ENCODE results near the gene UGDH.
A peak's percentile ranks its signal among the peaks of the same experiment; 100 is the strongest.

UGDH gene

GRCh38 chr4:39530682-39531081, 3.4 kb upstream of the UGDH start:
- no peaks in the 10 kb centered on the region for H3K4me1 ChIP-seq (ENCODE audit: control insufficient read depth, insufficient read depth, low read length)
- ChIA-PET CTCF (no interaction called here), POLR2A (no interaction called here)
- no peak overlapping the region for H3K27ac ChIP-seq (ENCODE audit: extremely low read depth, low read depth, low read length)
- no peaks in the 10 kb centered on the region for H3K9me3 ChIP-seq (ENCODE audit: control insufficient read depth, insufficient read depth, low read depth, low read length)
- TF ChIP-seq ZEB2 (tag by site-specific recombination; IDR thresholded peaks at IDR 0.05) (no peak), ZNF585B (tag by site-specific recombination; IDR thresholded peaks at IDR 0.05) (peak; percentile 89), ZNF558 (tag by site-specific recombination; IDR thresholded peaks at IDR 0.05) (no peak), SETDB1 (IDR thresholded peaks at IDR 0.05; ENCODE audit: insufficient read length, low read length) (peak; percentile 56)
- no peak overlapping the region for H3K4me3 ChIP-seq (ENCODE audit: low read depth, low read length)
- H3K36me3 ChIP-seq (ENCODE audit: control insufficient read depth in 2 of 2, insufficient read depth in 1 of 2, low read length in 2 of 2): peaks cover 0 to 17% of the 10 kb centered on the region in 2 experiments; a peak in 1 of 3 replicates

DNA sequence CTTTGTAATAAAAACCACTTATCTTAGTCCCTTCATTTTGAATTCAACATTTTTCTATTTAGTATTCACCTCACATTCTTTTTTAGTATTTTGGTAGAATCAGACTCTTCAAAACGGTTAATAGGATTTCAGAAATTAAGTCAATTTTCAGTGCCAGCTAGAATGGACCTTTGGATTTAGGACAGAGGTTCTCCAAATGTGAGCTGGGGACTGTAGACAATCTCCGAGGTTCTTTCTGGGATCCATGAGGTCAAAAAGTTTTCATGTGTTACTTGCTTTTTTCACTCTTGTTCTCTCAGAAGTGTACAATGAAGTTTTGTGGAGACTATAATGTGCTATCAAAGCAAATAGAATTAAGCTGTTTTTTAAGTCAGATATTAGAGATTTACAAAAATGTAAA, 2.3 kb upstream of the UGDH start:
- no peaks in the 10 kb centered on the region for H3K9me3 ChIP-seq (ENCODE audit: control insufficient read depth, insufficient read depth, low read depth, low read length)
- H3K4me1 ChIP-seq (ENCODE audit: control insufficient read depth, insufficient read depth, low read length): no peaks in the 10 kb centered on the region
- ChIA-PET POLR2A (no interaction called here), CTCF (no interaction called here)
- H3K36me3 ChIP-seq (ENCODE audit: control insufficient read depth in 2 of 2, insufficient read depth in 1 of 2, low read length in 2 of 2): peaks cover 0 to 14% of the 10 kb centered on the region in 2 experiments; a peak in 1 of 3 replicates
- TF ChIP-seq ZNF843 (tag by site-specific recombination; IDR thresholded peaks at IDR 0.05) (no peak), ZNF76 (tag by site-specific recombination; IDR thresholded peaks at IDR 0.05; ENCODE audit: borderline replicate concordance, low read depth) (no peak), ZNF114 (tag by site-specific recombination; IDR thresholded peaks at IDR 0.05) (no peak), MEIS1 (CRISPR knock-in tag; IDR thresholded peaks at IDR 0.05; ENCODE audit: borderline replicate concordance) (no peak), ZNF248 (tag by site-specific recombination; IDR thresholded peaks at IDR 0.05) (no peak), ZFP3 (tag by site-specific recombination; IDR thresholded peaks at IDR 0.05; ENCODE audit: low read depth) (no peak), SCRT1 (tag by site-specific recombination; IDR thresholded peaks at IDR 0.05; ENCODE audit: borderline replicate concordance) (no peak), ZNF529 (tag by site-specific recombination; IDR thresholded peaks at IDR 0.05; ENCODE audit: insufficient replicate concordance) (no peak), KLF10 (tag by site-specific recombination; IDR thresholded peaks at IDR 0.05) (no peak), ZNF639 (tag by site-specific recombination; IDR thresholded peaks at IDR 0.05) (no peak), ZNF571 (tag by site-specific recombination; IDR thresholded peaks at IDR 0.05) (no peak), BCL11A (tag by site-specific recombination; IDR thresholded peaks at IDR 0.05; ENCODE audit: low read depth) (no peak), ZNF132 (tag by site-specific recombination; IDR thresholded peaks at IDR 0.05; ENCODE audit: borderline replicate concordance) (no peak), ZNF514 (tag by site-specific recombination; IDR thresholded peaks at IDR 0.05) (no peak), ZFP37 (tag by site-specific recombination; IDR thresholded peaks at IDR 0.05) (no peak), ZNF16 (tag by site-specific recombination; IDR thresholded peaks at IDR 0.05; ENCODE audit: low read depth) (no peak)
- TF ChIP-seq, protein P1, sequence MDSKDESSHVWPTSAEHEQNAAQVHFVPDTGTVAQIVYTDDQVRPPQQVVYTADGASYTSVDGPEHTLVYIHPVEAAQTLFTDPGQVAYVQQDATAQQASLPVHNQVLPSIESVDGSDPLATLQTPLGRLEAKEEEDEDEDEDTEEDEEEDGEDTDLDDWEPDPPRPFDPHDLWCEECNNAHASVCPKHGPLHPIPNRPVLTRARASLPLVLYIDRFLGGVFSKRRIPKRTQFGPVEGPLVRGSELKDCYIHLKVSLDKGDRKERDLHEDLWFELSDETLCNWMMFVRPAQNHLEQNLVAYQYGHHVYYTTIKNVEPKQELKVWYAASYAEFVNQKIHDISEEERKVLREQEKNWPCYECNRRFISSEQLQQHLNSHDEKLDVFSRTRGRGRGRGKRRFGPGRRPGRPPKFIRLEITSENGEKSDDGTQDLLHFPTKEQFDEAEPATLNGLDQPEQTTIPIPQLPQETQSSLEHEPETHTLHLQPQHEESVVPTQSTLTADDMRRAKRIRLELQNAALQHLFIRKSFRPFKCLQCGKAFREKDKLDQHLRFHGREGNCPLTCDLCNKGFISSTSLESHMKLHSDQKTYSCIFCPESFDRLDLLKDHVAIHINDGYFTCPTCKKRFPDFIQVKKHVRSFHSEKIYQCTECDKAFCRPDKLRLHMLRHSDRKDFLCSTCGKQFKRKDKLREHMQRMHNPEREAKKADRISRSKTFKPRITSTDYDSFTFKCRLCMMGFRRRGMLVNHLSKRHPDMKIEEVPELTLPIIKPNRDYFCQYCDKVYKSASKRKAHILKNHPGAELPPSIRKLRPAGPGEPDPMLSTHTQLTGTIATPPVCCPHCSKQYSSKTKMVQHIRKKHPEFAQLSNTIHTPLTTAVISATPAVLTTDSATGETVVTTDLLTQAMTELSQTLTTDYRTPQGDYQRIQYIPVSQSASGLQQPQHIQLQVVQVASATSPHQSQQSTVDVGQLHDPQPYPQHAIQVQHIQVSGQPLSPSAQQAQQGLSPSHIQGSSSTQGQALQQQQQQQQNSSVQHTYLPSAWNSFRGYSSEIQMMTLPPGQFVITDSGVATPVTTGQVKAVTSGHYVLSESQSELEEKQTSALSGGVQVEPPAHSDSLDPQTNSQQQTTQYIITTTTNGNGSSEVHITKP (tag by site-specific recombination; IDR thresholded peaks at IDR 0.05): no peak
- no peak overlapping the region for H3K4me3 ChIP-seq (ENCODE audit: low read depth, low read length)
- no peak overlapping the region for H3K27ac ChIP-seq (ENCODE audit: extremely low read depth, low read depth, low read length)
